ENCODE measurements around the gene IL1R1.
"Not testable (repeated sequence)": the region's sequence is repeated elsewhere in the genome, so short reads cannot be mapped to it uniquely, and the experiment has no call there.

IL1R1 gene

GRCh38 chr2:102119255-102119654 lies 23.3 kb upstream of the IL1R1 start:
- TF ChIP-seq CTCF (IDR thresholded peaks at IDR 0.05; ENCODE audit: low read depth, low read length, missing control alignments) = no peak
- DNase-seq (ENCODE audit: low read depth) = no peak
- no peak overlapping the region for H3K4me3 ChIP-seq (ENCODE audit: low read depth, low read length)

- TF ChIP-seq CTCF (IDR thresholded peaks at IDR 0.05; ENCODE audit: low read depth, low read length, missing control alignments) = no peak
- DNase-seq (ENCODE audit: low read depth) = no peak
- no peak overlapping the region for H3K4me3 ChIP-seq (ENCODE audit: low read depth, low read length)
Measured at GRCh38 chr2:102120261-102120660, 22.3 kb upstream of the IL1R1 start.

- DNase-seq (ENCODE audit: low read depth) = no peak
- H3K4me3 ChIP-seq (ENCODE audit: low read depth, low read length) = no peak overlapping the region
- no peak for TF ChIP-seq CTCF (IDR thresholded peaks at IDR 0.05; ENCODE audit: low read depth, low read length, missing control alignments)
Measured at GRCh38 chr2:102120701-102121159, 21.8 kb upstream of the IL1R1 start.

- no peak for TF ChIP-seq CTCF (IDR thresholded peaks at IDR 0.05; ENCODE audit: low read depth, low read length, missing control alignments)
- no peak overlapping the region for H3K4me3 ChIP-seq (ENCODE audit: low read depth, low read length)
- no peak for DNase-seq (ENCODE audit: low read depth)
Measured at GRCh38 chr2:102122115-102122514, 20.4 kb upstream of the IL1R1 start.

- no peak for DNase-seq (ENCODE audit: low read depth)
- H3K4me3 ChIP-seq (ENCODE audit: low read depth, low read length) = no peak overlapping the region
- no peak for TF ChIP-seq CTCF (IDR thresholded peaks at IDR 0.05; ENCODE audit: low read depth, low read length, missing control alignments)
Measured at GRCh38 chr2:102122909-102123308, 19.6 kb upstream of the IL1R1 start.

GRCh38 chr2:102124421-102124820 lies 18.1 kb upstream of the IL1R1 start:
- DNase-seq (ENCODE audit: low read depth); H3K4me3 ChIP-seq (ENCODE audit: low read depth, low read length): not testable (repeated sequence)

GRCh38 chr2:102126169-102126568 lies 16.4 kb upstream of the IL1R1 start:
- H3K4me3 ChIP-seq (ENCODE audit: low read depth, low read length) = no peak overlapping the region
- TF ChIP-seq CTCF (IDR thresholded peaks at IDR 0.05; ENCODE audit: low read depth, low read length, missing control alignments) = no peak
- DNase-seq (ENCODE audit: low read depth) = no peak

GRCh38 chr2:102126660-102127059 lies 15.9 kb upstream of the IL1R1 start:
- no peak for DNase-seq (ENCODE audit: low read depth)
- H3K4me3 ChIP-seq (ENCODE audit: low read depth, low read length) = no peak overlapping the region
- no peak for TF ChIP-seq CTCF (IDR thresholded peaks at IDR 0.05; ENCODE audit: low read depth, low read length, missing control alignments)
